ENCODE measurements around the gene ADGRD2. TPM values are rescaled to one million over a fixed set of nuclear protein-coding genes. Genes with fewer than 3 reads are reported as not detected.

ADGRD2 gene
- total RNA-seq, 1 donor from 2014 or later: not detected

GRCh38 chr9:124498499-124499146 lies 48.4 kb downstream of the ADGRD2 start:
- DNase-seq: no peak

- DNase-seq: no peak
Measured at GRCh38 chr9:124499216-124499615, 49.0 kb downstream of the ADGRD2 start.

GRCh38 chr9:124500028-124500795 lies 50.0 kb downstream of the ADGRD2 start:
- no peak for DNase-seq

GRCh38 chr9:124500796-124501611 lies 50.8 kb downstream of the ADGRD2 start:
- DNase-seq: no peak

- DNase-seq: no peak
Measured at GRCh38 chr9:124501771-124502320, 51.6 kb downstream of the ADGRD2 start.

GRCh38 chr9:124502711-124503702 lies 52.8 kb downstream of the ADGRD2 start:
- DNase-seq: no peak

GRCh38 chr9:124503713-124504529 lies 53.7 kb downstream of the ADGRD2 start:
- no peak for DNase-seq

- no peak for DNase-seq
Measured at GRCh38 chr9:124504530-124505005, 54.3 kb downstream of the ADGRD2 start.

GRCh38 chr9:124505006-124505900 lies 55.0 kb downstream of the ADGRD2 start:
- no peak for DNase-seq

- DNase-seq: no peak
Measured at GRCh38 chr9:124505901-124506346, 55.7 kb downstream of the ADGRD2 start.

GRCh38 chr9:124506433-124506832 lies 56.2 kb downstream of the ADGRD2 start:
- DNase-seq: no peak

GRCh38 chr9:124506931-124507879 lies 57.0 kb downstream of the ADGRD2 start, which contains the start of gene NR5A1:
Gene NR5A1, minus strand, starts transcription at chr9:124507399. Its CDS starts 4,004 bp downstream, at chr9:124503395.
- no peak for DNase-seq

GRCh38 chr9:124507880-124508423 lies 57.7 kb downstream of the ADGRD2 start:
- no peak for DNase-seq

GRCh38 chr9:124510650-124511425 lies 60.6 kb downstream of the ADGRD2 start:
- DNase-seq: no peak

- DNase-seq: no peak
Measured at GRCh38 chr9:124511426-124511840, 61.2 kb downstream of the ADGRD2 start.

Measured in skin of body (tissue), 2 donors.